PFSK-1 (cell line): ENCODE data around the gene MAST4.

ENCODE experiments used
- POLR2AphosphoS5 ChIP-seq: IDR thresholded peaks from 2 replicates; pipeline ENCODE4 v1.6.1; 2012; ENCODE audit warnings: low read depth, mild to moderate bottlenecking, control low read depth, low read length, moderate library complexity
- SIN3A ChIP-seq: IDR thresholded peaks from 2 replicates; pipeline ENCODE4 v1.6.1; 2012; ENCODE audit warnings: mild to moderate bottlenecking, low read length, moderate library complexity, borderline replicate concordance; ENCODE audit not compliant: insufficient read depth
- TAF1 ChIP-seq: IDR thresholded peaks from 2 replicates; pipeline ENCODE4 v1.6.1; 2012; ENCODE audit warnings: low read length, control low read depth, borderline replicate concordance; ENCODE audit not compliant: insufficient read depth
- TF ChIP-seq, protein P1 (sequence below), 2 experiments: IDR thresholded peaks; 2 replicates each; pipeline versions ENCODE4 v1.6.1 to v1.8.0; 2011 to 2012; ENCODE audit warnings: low read depth in 2 of 2, low read length in 2 of 2, control low read depth in 1 of 2, inconsistent platforms in 1 of 2, mild to moderate bottlenecking in 1 of 2, moderate library complexity in 1 of 2; ENCODE audit not compliant: insufficient read depth in 1 of 2

GRCh38 chr5:67160272-67160671 is 564.1 kb downstream of the MAST4 start:
- TF ChIP-seq SIN3A (no peak), POLR2AphosphoS5 (no peak), TAF1 (no peak)
- TF ChIP-seq, protein P1, sequence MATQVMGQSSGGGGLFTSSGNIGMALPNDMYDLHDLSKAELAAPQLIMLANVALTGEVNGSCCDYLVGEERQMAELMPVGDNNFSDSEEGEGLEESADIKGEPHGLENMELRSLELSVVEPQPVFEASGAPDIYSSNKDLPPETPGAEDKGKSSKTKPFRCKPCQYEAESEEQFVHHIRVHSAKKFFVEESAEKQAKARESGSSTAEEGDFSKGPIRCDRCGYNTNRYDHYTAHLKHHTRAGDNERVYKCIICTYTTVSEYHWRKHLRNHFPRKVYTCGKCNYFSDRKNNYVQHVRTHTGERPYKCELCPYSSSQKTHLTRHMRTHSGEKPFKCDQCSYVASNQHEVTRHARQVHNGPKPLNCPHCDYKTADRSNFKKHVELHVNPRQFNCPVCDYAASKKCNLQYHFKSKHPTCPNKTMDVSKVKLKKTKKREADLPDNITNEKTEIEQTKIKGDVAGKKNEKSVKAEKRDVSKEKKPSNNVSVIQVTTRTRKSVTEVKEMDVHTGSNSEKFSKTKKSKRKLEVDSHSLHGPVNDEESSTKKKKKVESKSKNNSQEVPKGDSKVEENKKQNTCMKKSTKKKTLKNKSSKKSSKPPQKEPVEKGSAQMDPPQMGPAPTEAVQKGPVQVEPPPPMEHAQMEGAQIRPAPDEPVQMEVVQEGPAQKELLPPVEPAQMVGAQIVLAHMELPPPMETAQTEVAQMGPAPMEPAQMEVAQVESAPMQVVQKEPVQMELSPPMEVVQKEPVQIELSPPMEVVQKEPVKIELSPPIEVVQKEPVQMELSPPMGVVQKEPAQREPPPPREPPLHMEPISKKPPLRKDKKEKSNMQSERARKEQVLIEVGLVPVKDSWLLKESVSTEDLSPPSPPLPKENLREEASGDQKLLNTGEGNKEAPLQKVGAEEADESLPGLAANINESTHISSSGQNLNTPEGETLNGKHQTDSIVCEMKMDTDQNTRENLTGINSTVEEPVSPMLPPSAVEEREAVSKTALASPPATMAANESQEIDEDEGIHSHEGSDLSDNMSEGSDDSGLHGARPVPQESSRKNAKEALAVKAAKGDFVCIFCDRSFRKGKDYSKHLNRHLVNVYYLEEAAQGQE (IDR thresholded peaks at IDR 0.05; ENCODE audit: insufficient read depth in 1 of 2, low read depth in 2 of 2, low read length in 2 of 2) = no peak
